OCI-LY1 (cell line): ENCODE measurements around the gene FAM13A.

Source experiments
- H2AFZ ChIP-seq: fragments of 200-600 bp; sonication (generic), shearing (Covaris generic); 2 replicates; pipeline ENCODE4 v1.6.0; 2014; ENCODE audit warnings: antibody characterized with exemption, mild to moderate bottlenecking, low read length
- H3F3A ChIP-seq: fragments of 200-600 bp; sonication (generic), shearing (Covaris generic); 2 replicates; pipeline ENCODE4 v1.6.0; 2014; ENCODE audit warnings: mild to moderate bottlenecking, antibody characterized with exemption, low read length, moderate library complexity; ENCODE audit not compliant: insufficient read depth
- H3K27ac ChIP-seq: fragments of 200-600 bp; sonication (generic); 2 replicates; pipeline ENCODE4 v1.5.1; 2014; ENCODE audit warnings: low read length, mixed run types, mild to moderate bottlenecking, low read depth; ENCODE audit not compliant: poor library complexity, severe bottlenecking
- H3K27me3 ChIP-seq: fragments of 200-600 bp; sonication (generic); 2 replicates; pipeline ENCODE4 v1.6.0; 2014; ENCODE audit warnings: antibody characterized with exemption, mild to moderate bottlenecking, low read length, moderate library complexity; ENCODE audit not compliant: insufficient read depth
- H3K36me3 ChIP-seq: fragments of 200-600 bp; sonication (generic); 2 replicates; pipeline ENCODE4 v1.6.1; 2014; ENCODE audit warnings: mild to moderate bottlenecking, antibody characterized with exemption, low read length, moderate library complexity, mixed read lengths; ENCODE audit not compliant: insufficient read depth
- H3K4me1 ChIP-seq: fragments of 200-600 bp; sonication (generic); 2 replicates; pipeline ENCODE4 v1.5.1; 2014; ENCODE audit warnings: mild to moderate bottlenecking, low read length, moderate library complexity; ENCODE audit not compliant: insufficient read depth, severe bottlenecking
- H3K4me2 ChIP-seq: fragments of 200-600 bp; sonication (generic), shearing (Covaris generic); 2 replicates; pipeline ENCODE4 v1.6.1; 2014; ENCODE audit warnings: low read length
- H3K4me3 ChIP-seq: fragments of 200-600 bp; sonication (generic); 2 replicates; pipeline ENCODE4 v1.5.1; 2014; ENCODE audit warnings: low read length, low read depth, mild to moderate bottlenecking, mixed read lengths; ENCODE audit not compliant: poor library complexity, severe bottlenecking
- H3K79me2 ChIP-seq: fragments of 200-600 bp; shearing (Covaris generic); 2 replicates; pipeline ENCODE4 v1.6.1; 2016; ENCODE audit warnings: mixed run types, low read length, mixed read lengths; ENCODE audit not compliant: insufficient read depth
- H3K9ac ChIP-seq: fragments of 200-600 bp; sonication (generic), shearing (Covaris generic); 2 replicates; pipeline ENCODE4 v1.6.1; 2014; ENCODE audit warnings: mild to moderate bottlenecking, low read length, mixed read lengths
- H3K9me2 ChIP-seq: fragments of 200-600 bp; sonication (generic), shearing (Covaris generic); 2 replicates; pipeline ENCODE4 v1.6.1; 2014; ENCODE audit warnings: low read depth, mild to moderate bottlenecking, low read length, mixed read lengths
- H3K9me3 ChIP-seq: fragments of 200-600 bp; shearing (Covaris generic); 2 replicates; pipeline ENCODE4 v1.6.1; 2014; ENCODE audit warnings: low read length, mixed read lengths
- H4K20me1 ChIP-seq: fragments of 200-600 bp; sonication (generic), shearing (Covaris generic); 2 replicates; pipeline ENCODE4 v1.6.0; 2016; ENCODE audit warnings: mild to moderate bottlenecking, low read length; ENCODE audit not compliant: insufficient read depth
- CTCF ChIP-seq: fragments of 200-600 bp; sonication (generic), shearing (Covaris generic); IDR thresholded peaks from 2 replicates; pipeline ENCODE4 v1.5.1; 2017; ENCODE audit warnings: mild to moderate bottlenecking, antibody characterized with exemption, low read length, moderate library complexity, mixed read lengths
- EZH2 ChIP-seq: fragments of 200-600 bp; sonication (generic), shearing (Covaris generic); IDR thresholded peaks from 2 replicates; pipeline ENCODE4 v1.8.0; 2017; ENCODE audit warnings: borderline replicate concordance, mixed run types, mild to moderate bottlenecking, antibody characterized with exemption, low read length, moderate library complexity, mixed read lengths

FAM13A gene

GRCh38 chr4:88870428-88870827 is 186.6 kb downstream of the FAM13A start:
- H3F3A ChIP-seq = no peaks in the 10 kb centered on the region
- TF ChIP-seq EZH2 (no peak), CTCF (no peak)
- H4K20me1 ChIP-seq = no peaks in the 10 kb centered on the region
- no peaks in the 10 kb centered on the region for H3K36me3 ChIP-seq
- H3K9me3 ChIP-seq = no peaks in the 10 kb centered on the region
- H3K4me2 ChIP-seq = no peak overlapping the region
- H3K27ac ChIP-seq = no peak overlapping the region
- no peak overlapping the region for H2AFZ ChIP-seq
- H3K9me2 ChIP-seq = no peaks in the 10 kb centered on the region
- no peaks in the 10 kb centered on the region for H3K27me3 ChIP-seq
- H3K9ac ChIP-seq = no peak overlapping the region
- no peak overlapping the region for H3K4me3 ChIP-seq
- no peaks in the 10 kb centered on the region for H3K79me2 ChIP-seq
- H3K4me1 ChIP-seq = no peaks in the 10 kb centered on the region

GRCh38 chr4:88868510-88868909 is 188.5 kb downstream of the FAM13A start:
- Histone ChIP-seq H3K4me2 (no peak overlapping the region), H3K9me2 (no peaks in the 10 kb centered on the region), H2AFZ (no peak overlapping the region), H4K20me1 (no peaks in the 10 kb centered on the region), H3K4me3 (no peak overlapping the region), H3K9me3 (no peaks in the 10 kb centered on the region), H3K4me1 (no peaks in the 10 kb centered on the region), H3K27me3 (no peaks in the 10 kb centered on the region), H3K9ac (no peak overlapping the region), H3K27ac (no peak overlapping the region), H3K36me3 (no peaks in the 10 kb centered on the region), H3F3A (no peaks in the 10 kb centered on the region), H3K79me2 (no peaks in the 10 kb centered on the region)
- TF ChIP-seq CTCF = no peak
- no peak for TF ChIP-seq EZH2

- Histone ChIP-seq H3K27me3 (no peaks in the 10 kb centered on the region), H2AFZ (no peak overlapping the region), H3K4me2 (no peak overlapping the region)
These were observed 190.0 kb downstream of the FAM13A start for GRCh38 chr4:88866862-88867550.

More at GRCh38 chr4:88866862-88867550, 190.0 kb downstream of the FAM13A start:
- Histone ChIP-seq H3K79me2 (no peaks in the 10 kb centered on the region), H3K9me3 (no peaks in the 10 kb centered on the region), H3K36me3 (no peaks in the 10 kb centered on the region), H4K20me1 (no peaks in the 10 kb centered on the region), H3F3A (no peaks in the 10 kb centered on the region), H3K9me2 (no peaks in the 10 kb centered on the region), H3K4me1 (no peaks in the 10 kb centered on the region), H3K9ac (no peak overlapping the region), H3K27ac (no peak overlapping the region), H3K4me3 (no peak overlapping the region)
- TF ChIP-seq EZH2 = no peak
- TF ChIP-seq CTCF = no peak
